IPS-NIHi7 (cell line): ENCODE results near the gene TSPO.
A peak's percentile ranks its signal among the peaks of the same experiment; 100 is the strongest.
"Not testable (repeated sequence)": the region's sequence is repeated elsewhere in the genome, so short reads cannot be mapped to it uniquely, and the experiment has no call there.

Source experiments
- DNase-seq: peaks from one replicate; pipeline ENCODE4 v3.0.0; 2012; ENCODE audit warnings: mixed read lengths; ENCODE audit errors: extremely low spot score

The TSPO gene

GRCh38 chr22:43151251-43152002 is at the start of gene TSPO:
TSS of gene TSPO (plus strand) at chr22:43151559. CDS start at chr22:43159239, 7,680 bp downstream.
- DNase-seq = peak; percentile 79

DNA sequence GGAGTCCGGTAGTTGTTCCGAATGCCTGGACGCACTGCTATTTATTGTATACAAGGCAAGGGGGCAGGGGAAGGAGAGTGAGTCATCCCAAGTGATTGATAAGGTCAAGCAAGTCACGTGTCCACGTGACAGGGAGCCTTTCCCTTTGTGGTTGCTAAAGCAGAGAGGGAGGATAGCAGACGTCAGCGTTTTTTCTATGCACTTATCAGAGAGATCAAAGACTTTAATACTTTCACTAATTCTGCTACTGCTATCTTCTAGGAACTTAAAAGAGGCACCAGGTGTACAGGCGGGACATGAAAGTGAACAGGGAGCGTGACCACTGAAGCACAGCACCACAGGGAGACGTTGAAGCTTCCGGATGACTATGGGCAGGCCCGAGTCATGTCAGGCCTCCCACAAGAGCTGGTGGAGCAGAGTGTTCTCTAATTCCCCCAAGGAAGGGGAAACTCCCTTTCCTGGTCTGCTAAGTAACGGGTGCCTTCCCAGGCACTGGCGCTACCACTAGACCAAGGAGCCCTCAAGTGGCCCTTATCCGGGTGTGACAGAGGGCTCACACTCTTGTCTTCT is 47.2 kb upstream of the TSPO start:
- not testable (repeated sequence) for DNase-seq

- not testable (repeated sequence) for DNase-seq
Measured at GRCh38 chr22:43104950-43105349, 46.4 kb upstream of the TSPO start.

DNA sequence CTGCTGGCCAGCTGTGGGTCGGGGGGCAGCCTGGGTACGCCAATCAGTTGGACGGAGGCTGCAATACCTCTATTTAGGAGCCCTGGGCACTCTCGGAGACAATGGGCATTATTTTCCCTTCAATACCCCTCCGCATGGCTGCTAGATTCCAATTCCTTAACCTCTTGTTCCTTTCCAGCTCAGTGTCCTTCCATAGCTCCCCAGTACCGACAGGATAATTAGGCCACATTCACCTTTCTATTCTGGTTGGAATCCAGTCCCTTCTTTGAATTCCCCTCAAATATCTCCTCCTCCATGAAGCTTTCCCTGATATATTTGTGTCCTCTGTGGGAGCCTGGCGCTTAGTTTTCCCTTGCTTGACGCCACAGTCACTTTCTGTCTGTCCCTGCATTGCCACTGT is 45.1 kb upstream of the TSPO start:
- DNase-seq = no peak

DNA sequence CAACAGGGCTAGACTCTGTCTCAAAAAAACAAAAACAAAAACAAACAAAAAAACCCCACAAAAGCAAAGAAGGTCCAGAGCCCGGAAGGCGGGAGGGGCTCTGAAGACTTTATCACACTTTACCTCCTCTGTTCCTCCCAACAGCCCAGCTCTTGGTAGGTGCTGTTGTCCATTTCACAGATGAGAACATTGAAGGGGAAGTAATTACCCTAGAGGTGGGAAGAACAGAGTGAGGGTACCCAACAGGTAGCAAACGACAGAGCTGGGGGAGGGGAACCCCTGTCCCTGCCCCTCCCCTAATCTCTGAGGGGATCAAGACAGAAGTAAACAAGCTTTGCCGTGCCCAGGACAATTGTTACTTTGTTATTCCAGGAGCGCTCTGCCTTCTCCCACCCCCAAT is 41.8 kb upstream of the TSPO start:
- DNase-seq = no peak

- peak; percentile 49 for DNase-seq
Measured at GRCh38 chr22:43109921-43110443, 41.4 kb upstream of the TSPO start.

DNA sequence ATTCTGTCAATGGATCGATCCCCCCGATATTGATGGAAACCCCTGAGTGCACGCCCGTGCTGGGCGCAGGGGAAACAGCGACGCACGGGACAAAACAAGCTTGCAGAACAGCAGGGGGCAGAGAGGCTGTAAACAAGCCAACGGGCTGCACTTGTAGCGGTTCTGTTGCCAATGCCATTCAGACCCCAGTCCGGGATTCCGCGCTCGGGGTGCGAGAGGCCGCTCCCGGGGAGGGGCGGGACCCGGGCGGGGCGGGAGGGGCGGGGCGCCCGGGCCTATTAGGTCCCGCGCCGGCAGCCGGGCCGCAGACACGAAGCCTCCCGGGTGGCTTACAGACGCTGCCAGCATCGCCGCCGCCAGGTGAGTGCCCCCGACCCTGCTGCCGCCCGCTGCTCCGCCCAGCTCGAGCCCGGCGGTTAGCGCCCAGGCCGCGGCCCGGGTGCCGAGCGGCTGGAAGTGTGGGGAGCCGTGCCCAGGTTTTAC is 40.9 kb upstream of the TSPO start, which contains the start of gene BIK:
BIK (plus strand) TSS at position 307 of the 483 bp plus-strand sequence. CDS start 13,273 bp downstream, outside the sequence.
- peak; percentile 77 for DNase-seq

DNA sequence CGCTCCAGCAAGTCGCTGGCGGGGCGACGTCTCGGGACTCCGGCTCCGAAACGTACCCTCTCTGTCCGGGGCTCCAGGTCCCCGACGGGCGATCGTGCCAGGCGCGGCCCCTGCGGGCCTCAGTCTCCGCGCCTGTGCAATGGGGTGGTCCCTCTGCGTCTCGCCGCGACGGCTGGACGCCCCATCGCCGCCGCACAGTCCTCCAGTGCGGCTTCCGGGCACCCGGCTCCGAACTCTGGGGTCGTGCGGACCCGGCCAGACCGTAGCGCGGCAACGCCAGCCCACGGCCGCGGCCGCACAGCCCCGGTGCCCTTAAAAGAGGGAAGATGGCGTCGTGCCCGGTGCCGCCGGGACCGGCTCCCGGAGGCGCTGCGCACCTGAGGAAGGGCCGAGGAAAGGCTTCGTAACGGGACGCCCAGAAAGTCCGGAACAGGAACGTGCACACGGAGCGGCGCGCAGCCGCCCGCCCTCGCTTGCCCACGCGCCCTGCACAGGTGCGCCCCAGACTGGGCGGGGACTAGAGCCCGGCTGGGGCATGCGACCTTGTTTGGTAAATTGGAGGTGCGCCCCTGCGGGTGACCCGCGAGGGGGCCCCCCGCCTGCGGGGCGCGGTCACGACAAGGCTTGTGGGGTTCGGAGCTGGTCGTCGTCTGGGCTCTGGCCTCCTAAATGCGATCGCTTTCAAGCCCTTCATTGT is 40.3 kb upstream of the TSPO start:
- no peak for DNase-seq

GRCh38 chr22:43113526-43114251 is 37.7 kb upstream of the TSPO start:
- DNase-seq = no peak

DNA sequence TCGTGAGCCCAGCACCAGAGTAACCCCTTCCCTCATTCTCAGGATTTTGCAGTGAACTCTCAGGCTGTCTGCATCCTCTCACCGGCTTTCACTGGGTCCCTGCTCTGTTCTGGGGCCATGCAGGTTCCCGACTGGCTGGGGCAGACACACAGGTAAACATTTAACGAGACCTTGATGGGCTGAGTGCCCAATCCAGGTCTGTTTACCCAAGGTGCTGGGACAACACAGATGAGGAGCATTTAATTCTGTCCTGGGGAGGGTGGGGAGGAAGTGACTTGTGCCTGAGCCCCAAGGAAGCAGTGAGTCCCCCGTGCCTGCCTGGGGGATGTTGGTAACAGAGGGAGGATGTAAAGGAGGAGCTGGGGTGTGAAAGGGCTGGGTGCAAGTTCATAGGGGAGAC is 36.4 kb upstream of the TSPO start:
- DNase-seq = no peak

- DNase-seq = no peak
Measured at GRCh38 chr22:43116932-43117331, 34.4 kb upstream of the TSPO start.

DNA sequence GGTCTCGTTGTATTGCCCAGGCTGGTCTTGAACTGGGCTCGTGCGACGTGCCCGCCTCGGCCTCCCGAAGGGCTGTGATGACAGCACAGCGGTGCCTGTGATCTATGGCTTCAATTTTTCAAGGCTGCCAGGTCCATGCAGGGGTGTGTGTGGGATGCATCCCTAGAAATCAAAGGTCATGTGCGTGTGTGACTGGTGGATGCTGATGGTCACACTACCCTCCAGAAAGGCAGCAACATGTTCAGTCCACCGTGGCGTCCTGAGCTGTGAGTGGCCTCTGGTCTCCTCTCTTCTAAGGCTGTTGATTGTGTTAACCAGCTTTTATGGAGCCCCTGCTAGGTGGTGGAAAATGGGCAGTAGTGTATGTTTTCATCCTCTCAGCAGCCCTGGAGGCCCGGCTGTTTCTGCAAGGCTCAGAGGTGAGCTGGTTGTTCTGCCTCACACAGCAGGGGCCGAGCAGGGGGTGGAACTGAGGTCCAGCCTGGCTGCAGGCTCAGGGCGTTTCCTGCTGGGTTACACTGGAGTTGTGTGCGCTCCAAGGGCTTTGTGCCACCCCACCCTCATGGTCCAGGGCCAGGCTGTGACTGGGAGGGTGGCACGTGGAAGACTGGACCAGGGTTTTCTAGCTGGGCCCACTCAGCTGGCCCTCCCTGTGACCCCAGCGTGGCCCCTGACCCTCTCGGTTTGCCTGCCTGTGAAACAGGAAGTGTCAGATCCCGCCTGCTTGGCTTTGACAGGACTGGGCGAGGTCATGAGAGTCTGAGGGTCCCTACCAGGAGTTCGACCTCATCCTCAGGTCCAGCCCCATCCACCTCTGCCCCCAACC is 33.1 kb upstream of the TSPO start:
- DNase-seq = no peak

DNA sequence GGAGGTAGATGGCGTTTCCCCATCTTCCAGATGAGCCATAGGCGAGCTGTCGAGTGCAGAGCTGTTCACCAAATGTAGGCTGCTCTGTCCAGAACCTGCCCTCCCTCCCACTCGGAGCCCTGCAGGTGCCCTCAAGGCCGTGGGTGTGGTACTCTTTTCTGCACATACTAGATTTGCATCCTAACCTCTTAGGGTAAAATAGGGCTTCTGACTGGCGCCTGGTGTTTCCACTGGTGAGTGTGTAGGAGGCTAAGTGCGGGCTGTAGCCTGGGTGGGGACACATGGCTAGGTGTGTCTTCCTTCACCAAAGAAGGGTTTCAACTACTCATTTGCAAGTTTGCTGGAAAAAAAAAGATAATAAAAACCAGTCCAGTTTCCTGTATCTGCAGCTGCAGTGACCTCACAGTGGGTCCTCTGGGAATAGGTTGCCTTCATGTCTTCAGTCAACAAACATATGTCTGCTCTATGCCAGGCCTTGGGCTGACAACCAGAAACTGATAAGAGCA is 32.4 kb upstream of the TSPO start:
- no peak for DNase-seq

DNA sequence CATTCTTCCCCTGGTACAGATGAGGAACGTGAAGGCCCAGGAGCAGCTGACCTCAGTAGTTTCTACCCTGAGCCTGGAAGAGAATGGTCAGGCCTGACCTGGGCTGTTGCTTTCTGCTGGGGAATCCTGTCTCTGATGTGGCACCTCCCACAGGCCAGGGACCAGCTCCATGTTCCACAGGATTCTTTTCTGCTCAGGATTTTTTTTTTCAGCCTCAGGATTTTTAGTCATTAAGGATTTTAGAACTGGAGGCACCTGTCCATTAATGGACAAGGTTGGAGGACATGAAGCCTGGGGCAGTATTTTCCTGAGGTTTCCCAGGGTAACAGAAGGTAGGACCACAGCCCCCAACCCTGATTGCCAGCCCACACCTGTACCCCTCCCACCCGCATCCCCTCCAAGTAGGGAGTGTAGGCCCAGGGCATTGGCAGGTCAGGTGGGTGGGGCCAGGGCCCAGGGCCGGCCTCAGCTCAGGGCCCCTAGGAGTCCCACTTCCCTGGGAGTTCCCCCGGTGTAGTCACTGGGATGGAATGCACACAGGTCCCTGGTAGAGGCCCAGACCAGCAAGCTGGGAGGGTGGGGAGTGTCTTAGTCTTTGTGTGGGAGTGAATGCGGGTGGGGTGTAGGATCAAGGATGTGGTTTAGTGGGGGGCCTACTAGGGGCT is 24.7 kb upstream of the TSPO start:
- peak; percentile 71 for DNase-seq

GRCh38 chr22:43127166-43127908 is 24.0 kb upstream of the TSPO start:
- no peak for DNase-seq

- DNase-seq = no peak
Measured at GRCh38 chr22:43128116-43128515, 23.2 kb upstream of the TSPO start.

DNA sequence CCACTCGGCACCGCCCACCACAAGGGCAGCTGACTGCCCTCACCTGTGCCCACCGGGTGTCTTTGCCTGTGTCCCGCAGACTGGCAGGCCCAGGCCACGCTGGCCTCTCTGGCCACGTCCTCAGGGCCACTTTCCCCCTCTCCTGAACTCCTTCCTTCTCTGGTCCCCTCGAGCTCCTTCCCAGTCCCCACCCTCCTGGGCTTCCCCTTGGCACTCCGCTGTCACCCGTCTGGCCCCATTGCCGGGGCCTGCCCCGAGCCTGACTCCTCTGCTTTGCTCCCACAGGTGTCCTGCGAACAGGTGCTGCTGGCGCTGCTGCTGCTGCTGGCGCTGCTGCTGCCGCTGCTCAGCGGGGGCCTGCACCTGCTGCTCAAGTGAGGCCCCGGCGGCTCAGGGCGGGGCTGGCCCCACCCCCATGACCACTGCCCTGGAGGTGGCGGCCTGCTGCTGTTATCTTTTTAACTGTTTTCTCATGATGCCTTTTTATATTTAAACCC is 22.4 kb upstream of the TSPO start:
- no peak for DNase-seq

GRCh38 chr22:43129426-43130425 is 21.6 kb upstream of the TSPO start:
- DNase-seq = no peak
